Measurements from ENCODE around the gene IGFL2.
"Not testable (repeated sequence)": the region's sequence is repeated elsewhere in the genome, so short reads cannot be mapped to it uniquely, and the experiment has no call there.

Gene IGFL2

DNA sequence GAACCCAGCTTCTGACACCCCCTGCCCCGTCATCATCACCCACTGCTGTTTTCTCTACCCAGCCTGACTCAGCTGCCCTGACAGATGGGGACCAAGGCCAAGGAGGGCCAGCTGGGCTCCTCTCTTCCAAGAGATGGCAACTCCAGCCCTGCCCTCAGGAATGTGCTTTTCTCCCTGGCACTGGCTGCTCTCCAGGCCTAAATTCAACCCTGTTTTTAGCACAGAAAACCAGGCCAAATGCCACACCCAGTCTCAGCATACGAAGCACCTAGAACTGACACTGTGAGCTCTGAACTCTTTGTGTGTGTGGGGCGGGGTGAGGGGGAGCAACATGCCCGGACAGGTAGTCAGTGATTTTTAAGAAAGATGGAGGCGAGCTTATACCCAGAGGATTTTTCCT is 58.1 kb downstream of the IGFL2 start:
- in situ Hi-C loops (cut with HindIII; ENCODE audit: low sequenced_read_pairs), result no loop called here
- TF ChIP-seq, protein P1, sequence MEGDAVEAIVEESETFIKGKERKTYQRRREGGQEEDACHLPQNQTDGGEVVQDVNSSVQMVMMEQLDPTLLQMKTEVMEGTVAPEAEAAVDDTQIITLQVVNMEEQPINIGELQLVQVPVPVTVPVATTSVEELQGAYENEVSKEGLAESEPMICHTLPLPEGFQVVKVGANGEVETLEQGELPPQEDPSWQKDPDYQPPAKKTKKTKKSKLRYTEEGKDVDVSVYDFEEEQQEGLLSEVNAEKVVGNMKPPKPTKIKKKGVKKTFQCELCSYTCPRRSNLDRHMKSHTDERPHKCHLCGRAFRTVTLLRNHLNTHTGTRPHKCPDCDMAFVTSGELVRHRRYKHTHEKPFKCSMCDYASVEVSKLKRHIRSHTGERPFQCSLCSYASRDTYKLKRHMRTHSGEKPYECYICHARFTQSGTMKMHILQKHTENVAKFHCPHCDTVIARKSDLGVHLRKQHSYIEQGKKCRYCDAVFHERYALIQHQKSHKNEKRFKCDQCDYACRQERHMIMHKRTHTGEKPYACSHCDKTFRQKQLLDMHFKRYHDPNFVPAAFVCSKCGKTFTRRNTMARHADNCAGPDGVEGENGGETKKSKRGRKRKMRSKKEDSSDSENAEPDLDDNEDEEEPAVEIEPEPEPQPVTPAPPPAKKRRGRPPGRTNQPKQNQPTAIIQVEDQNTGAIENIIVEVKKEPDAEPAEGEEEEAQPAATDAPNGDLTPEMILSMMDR (IDR thresholded peaks at IDR 0.05; ENCODE audit: low read depth, low read length, missing control alignments), result no peak

GRCh38 chr19:46206682-46207081 is 58.6 kb downstream of the IGFL2 start:
- TF ChIP-seq, protein P1 (IDR thresholded peaks at IDR 0.05; ENCODE audit: low read depth, low read length, missing control alignments), result no peak
- H3K4me3 ChIP-seq (ENCODE audit: low read depth, low read length), result no peak overlapping the region
- DNase-seq (ENCODE audit: low read depth), result no peak
- in situ Hi-C loops (cut with HindIII; ENCODE audit: low sequenced_read_pairs), result no loop called here

More for the DNA sequence above, 58.1 kb downstream of the IGFL2 start:
- H3K4me3 ChIP-seq (ENCODE audit: low read depth, low read length), result no peak overlapping the region
- no peak for DNase-seq (ENCODE audit: low read depth)

GRCh38 chr19:46207858-46208257 is 59.8 kb downstream of the IGFL2 start:
- in situ Hi-C loops (cut with HindIII; ENCODE audit: low sequenced_read_pairs); H3K4me3 ChIP-seq (ENCODE audit: low read depth, low read length); DNase-seq (ENCODE audit: low read depth): not testable (repeated sequence)

DNA sequence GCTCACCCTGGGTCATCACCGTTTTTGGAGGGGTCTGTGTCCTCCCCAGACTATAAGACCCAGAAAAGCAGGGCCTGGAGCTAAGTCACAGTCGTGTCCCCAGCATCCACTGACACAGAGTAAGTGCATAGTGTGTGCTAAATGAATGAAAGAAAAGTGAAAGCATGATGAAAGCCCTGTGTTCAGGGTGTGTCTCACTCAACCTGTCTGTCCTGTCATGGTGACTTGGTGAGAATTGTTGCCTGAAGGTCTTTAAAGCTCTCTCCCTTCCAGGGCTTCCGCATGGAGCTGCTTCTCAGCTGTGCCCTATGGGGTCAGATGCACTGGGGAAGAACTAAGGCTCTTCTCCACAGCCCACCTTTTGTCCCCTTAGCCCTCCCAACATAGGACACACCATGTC is 61.0 kb downstream of the IGFL2 start:
- DNase-seq (ENCODE audit: low read depth), result no peak
- no peak overlapping the region for H3K4me3 ChIP-seq (ENCODE audit: low read depth, low read length)
- TF ChIP-seq, protein P1 (IDR thresholded peaks at IDR 0.05; ENCODE audit: low read depth, low read length, missing control alignments), result no peak
- in situ Hi-C loops (cut with HindIII; ENCODE audit: low sequenced_read_pairs), result no loop called here

- DNase-seq (ENCODE audit: low read depth), result no peak
- TF ChIP-seq, protein P1 (IDR thresholded peaks at IDR 0.05; ENCODE audit: low read depth, low read length, missing control alignments), result no peak
- in situ Hi-C loops (cut with HindIII; ENCODE audit: low sequenced_read_pairs), result no loop called here
- no peak overlapping the region for H3K4me3 ChIP-seq (ENCODE audit: low read depth, low read length)
Observed at GRCh38 chr19:46209472-46209871, 61.4 kb downstream of the IGFL2 start.

DNA sequence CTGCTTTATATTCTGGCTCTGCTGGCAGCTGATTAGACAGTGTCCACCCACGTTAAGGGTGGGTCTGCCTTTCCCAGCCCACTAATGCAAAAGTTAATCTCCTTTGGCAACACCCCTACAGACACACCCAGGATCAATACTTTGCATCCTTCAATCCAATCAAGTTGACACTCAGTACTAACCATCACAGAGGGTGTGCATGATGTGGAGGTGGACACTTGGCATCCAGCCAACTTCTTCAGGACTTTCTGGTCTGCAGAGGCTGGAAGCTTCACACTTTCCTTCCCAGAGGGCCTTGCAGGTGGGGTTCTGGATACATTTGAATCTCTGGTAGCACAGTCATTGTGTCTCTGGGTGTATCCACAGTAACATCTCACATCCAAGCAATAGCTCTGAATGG is 62.6 kb downstream of the IGFL2 start:
- in situ Hi-C loops (cut with HindIII; ENCODE audit: low sequenced_read_pairs), result no loop called here
- TF ChIP-seq, protein P1 (IDR thresholded peaks at IDR 0.05; ENCODE audit: low read depth, low read length, missing control alignments), result no peak
- no peak overlapping the region for H3K4me3 ChIP-seq (ENCODE audit: low read depth, low read length)
- DNase-seq (ENCODE audit: low read depth), result no peak

Measured in astrocyte of the cerebellum (primary cell).